Measurements from ENCODE around the gene OPA3.

DNA sequence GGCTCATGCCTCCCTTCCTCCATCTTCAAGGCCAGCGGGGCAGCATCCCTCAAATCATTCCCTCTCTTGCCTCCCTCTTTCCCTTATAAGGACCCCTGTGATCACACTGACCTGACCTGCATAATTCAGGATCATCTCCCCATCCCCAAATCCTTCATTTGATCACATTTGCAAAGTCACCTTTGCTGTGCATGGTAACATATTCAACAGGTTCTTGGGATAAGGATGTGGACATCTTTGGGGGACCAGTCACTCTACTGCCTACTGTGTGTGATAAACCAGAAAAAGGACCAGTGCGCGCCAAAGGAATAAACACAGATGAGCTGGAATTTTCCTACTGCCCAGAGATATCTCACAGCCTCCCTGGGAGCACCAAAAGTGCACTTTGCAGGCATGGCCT, 7.9 kb downstream of the OPA3 start:
- TF ChIP-seq EZH2 (IDR thresholded peaks at IDR 0.05; ENCODE audit: borderline replicate concordance, control insufficient read depth, low read depth, low read length) (no peak), POLR2A (IDR thresholded peaks at IDR 0.05; ENCODE audit: low read depth, low read length) (no peak), ZNF217 (IDR thresholded peaks at IDR 0.05) (no peak), NRF1 (conservative IDR thresholded peaks at IDR 0.05; ENCODE audit: low read depth, low read length) (no peak), CREB1 (IDR thresholded peaks at IDR 0.05; ENCODE audit: low read depth) (no peak), POLR2AphosphoS2 (IDR thresholded peaks at IDR 0.05; ENCODE audit: low read depth, low read length) (no peak), SUZ12 (IDR thresholded peaks at IDR 0.05; ENCODE audit: unreplicated experiment) (no peak), CEBPB (IDR thresholded peaks at IDR 0.05; ENCODE audit: borderline replicate concordance in 1 of 2, low read depth in 2 of 2, low read length in 2 of 2) (no peak)

Measured in GM12878 (cell line).